Activated B cell treated with CpG ODN at 0.5 μM for 24 hours (primary cell): ENCODE results near the gene OBSL1. TPM values are rescaled to one million over a fixed set of nuclear protein-coding genes. Genes with fewer than 3 reads are reported as not detected.

Experiments
- ATAC-seq: fragments of 200-7000 bp; cut with Tn5 transposase; one replicate; pipeline ENCODE4 v1.10.0; 2021; ENCODE audit warnings: low read depth, mild to moderate bottlenecking, moderate library complexity
- CTCF ChIA-PET: fragments of 350-600 bp; sonication (Branson Sonifier 250); formaldehyde crosslinking; loops from one replicate; lab custom pipeline; 2021; ENCODE audit warnings: antibody characterized with exemption; lab: Charles Lee
- POLR2A ChIA-PET: fragments of 350-600 bp; sonication (Branson Sonifier 250); formaldehyde crosslinking; loops from one replicate; lab custom pipeline; 2021; ENCODE audit warnings: antibody characterized with exemption; lab: Charles Lee
- DNase-seq: peaks from one replicate; pipeline ENCODE4 v3.0.0; 2022
- H3K27ac Mint-ChIP-seq: one replicate; pipeline ENCODE4 v1.8.0; 2020; ENCODE audit warnings: mixed read lengths
- H3K27me3 Mint-ChIP-seq: one replicate; pipeline ENCODE4 v1.8.0; 2021; ENCODE audit warnings: mixed read lengths
- H3K36me3 Mint-ChIP-seq: one replicate; pipeline ENCODE4 v1.8.0; 2021; ENCODE audit warnings: low read depth, mixed read lengths
- H3K4me1 Mint-ChIP-seq: one replicate; pipeline ENCODE4 v1.8.0; 2021; ENCODE audit warnings: mixed read lengths
- H3K4me3 Mint-ChIP-seq: one replicate; pipeline ENCODE4 v1.8.0; 2020; ENCODE audit warnings: mild to moderate bottlenecking, mixed read lengths
- H3K9me3 Mint-ChIP-seq: one replicate; pipeline ENCODE4 v1.8.0; 2020; ENCODE audit warnings: mixed read lengths
- intact Hi-C: fragments of 100-400 bp; cut with micrococcal nuclease; formaldehyde crosslinking; loops from one replicate; pipeline ENCODE4 v1.15.1; 2024
- total RNA-seq: library from RNA; stranded (reverse); gene quantifications from 2 replicates; pipeline ENCODE4 v1.2.3, GENCODE V29; 2022
- TF ChIP-seq, protein P1 (sequence below): fragments of 200-600 bp; IDR thresholded peaks from one replicate; pipeline ENCODE4 v1.8.0; 2022; ENCODE audit warnings: antibody characterized with exemption, mild to moderate bottlenecking

The OBSL1 gene
- total RNA-seq, 1 donor from 2014 or later: not detected

DNA sequence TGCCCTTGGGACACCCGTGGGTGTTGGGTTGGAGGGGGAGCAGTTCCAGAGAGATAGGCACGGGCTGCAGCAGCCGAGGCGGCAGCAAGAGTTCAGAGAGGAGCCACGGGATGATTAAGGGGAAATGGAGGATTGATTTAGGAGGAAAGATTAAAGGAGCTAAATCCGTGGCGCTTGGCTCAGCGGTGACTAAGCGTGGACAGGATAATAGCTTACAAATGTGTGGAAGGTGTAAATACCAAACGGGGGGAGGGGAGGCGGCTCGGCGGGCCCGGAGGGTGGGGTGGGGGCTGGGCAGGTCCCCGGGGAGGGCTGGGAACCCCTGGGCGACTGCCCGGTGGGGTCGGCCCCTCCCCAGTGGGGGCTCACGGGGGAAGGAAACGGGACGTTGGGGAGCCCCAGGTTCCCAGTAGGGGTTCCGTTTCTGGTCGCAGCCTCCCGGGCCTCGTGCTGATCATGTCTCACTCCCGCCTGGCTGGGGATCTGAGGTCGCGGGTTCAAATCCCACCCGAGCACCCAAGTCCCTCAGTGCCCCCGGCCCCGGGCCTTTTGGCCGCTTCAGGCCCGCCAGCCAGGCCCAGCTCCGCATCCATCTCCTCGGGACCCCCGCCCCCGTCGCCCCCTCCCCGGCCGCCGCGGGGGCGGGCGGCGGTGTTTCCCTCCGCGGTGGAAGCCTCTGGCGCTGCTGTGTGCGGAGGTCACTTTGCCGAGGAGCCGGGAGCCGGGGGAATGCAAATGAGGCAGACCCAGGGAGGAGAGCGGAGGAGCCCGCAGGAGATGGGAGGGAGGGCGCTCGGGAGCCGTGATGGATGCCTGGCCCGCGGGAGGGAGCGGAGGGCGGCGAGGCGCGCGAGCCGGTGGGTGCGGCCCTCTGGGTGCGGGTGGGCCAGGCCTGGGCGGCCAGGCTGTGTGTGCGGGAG is 49.0 kb downstream of the OBSL1 start:
- TF ChIP-seq, protein P1, sequence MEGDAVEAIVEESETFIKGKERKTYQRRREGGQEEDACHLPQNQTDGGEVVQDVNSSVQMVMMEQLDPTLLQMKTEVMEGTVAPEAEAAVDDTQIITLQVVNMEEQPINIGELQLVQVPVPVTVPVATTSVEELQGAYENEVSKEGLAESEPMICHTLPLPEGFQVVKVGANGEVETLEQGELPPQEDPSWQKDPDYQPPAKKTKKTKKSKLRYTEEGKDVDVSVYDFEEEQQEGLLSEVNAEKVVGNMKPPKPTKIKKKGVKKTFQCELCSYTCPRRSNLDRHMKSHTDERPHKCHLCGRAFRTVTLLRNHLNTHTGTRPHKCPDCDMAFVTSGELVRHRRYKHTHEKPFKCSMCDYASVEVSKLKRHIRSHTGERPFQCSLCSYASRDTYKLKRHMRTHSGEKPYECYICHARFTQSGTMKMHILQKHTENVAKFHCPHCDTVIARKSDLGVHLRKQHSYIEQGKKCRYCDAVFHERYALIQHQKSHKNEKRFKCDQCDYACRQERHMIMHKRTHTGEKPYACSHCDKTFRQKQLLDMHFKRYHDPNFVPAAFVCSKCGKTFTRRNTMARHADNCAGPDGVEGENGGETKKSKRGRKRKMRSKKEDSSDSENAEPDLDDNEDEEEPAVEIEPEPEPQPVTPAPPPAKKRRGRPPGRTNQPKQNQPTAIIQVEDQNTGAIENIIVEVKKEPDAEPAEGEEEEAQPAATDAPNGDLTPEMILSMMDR: no peak
- no peaks in the 10 kb centered on the region for H3K36me3 Mint-ChIP-seq
- DNase-seq (no peak), ATAC-seq (no peak)
- ChIA-PET CTCF (interaction anchor here (2.8 kb wide), 1 partner anchor 8 kb away, joined by 11 read pairs; no protein-coding TSS in a partner anchor), POLR2A (no interaction called here)
- intact Hi-C loops: no loop called here
- H3K4me1 Mint-ChIP-seq: peaks cover 17% of the 10 kb centered on the region
- peaks cover 76% of the 10 kb centered on the region for H3K27me3 Mint-ChIP-seq
- peak overlapping the region; percentile 16 for H3K4me3 Mint-ChIP-seq
- no peaks in the 10 kb centered on the region for H3K9me3 Mint-ChIP-seq
- no peak overlapping the region for H3K27ac Mint-ChIP-seq

DNA sequence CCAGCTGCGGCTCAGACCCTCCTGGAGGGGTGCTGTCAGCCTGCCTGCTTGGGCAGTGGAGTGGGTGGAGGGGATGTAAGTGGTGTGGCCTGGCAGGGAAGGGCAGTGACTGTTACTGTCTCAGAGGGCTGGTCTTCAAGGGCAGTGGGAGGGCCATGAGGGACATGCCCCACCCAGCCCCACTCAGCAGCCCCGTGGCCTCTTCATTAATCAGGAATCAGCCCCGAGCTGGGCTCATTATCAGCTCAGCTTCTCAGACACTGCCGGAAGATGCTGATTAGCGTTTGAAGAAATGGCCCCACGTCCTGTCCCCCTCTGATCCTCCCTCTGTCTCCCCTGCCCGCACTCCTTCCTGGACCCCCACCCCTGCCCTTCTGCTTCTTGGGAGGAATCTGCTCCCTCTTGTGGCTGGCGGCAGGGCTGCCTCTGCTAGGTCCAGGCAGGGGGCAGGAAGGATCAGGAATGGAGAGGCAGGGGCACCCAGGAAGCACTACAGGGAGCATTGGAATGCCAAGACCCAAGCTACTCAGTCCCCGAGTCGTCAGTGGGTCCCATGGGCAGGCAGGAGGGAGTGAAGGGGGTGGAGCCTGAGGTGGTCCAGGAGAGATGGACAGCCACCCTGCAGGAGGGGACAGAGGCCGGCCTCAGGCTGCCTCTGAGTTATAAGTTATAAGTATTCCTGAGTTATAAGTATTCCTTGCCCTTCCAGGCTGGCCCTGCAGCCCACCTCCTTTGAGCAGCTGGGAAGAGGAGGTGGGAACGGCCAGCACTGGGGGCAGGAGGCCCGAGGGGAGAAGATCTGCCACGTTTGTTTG is 50.1 kb downstream of the OBSL1 start:
- ATAC-seq: no peak
- POLR2A ChIA-PET: no interaction called here

DNA sequence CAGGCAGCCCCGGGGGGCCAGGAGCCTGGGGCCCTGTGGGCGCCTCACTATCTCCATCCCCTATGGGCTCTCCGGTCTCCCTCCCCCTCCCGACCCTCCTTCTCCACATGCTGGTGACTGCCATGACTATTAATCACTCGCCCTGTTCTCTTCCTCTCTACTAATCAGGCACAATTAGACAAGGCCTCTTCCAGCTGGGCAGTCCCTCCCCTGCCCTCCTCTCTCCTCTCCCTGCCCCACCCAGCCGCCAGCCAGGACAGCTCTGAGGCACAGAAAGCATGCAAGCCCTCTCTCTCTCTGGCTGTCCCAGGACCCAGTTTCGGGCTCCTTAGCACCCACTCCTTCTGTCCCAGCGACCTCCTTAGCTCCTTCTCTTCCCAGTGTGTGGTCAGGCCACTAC is 51.3 kb downstream of the OBSL1 start:
- peaks cover 80% of the 10 kb centered on the region for H3K27me3 Mint-ChIP-seq
- H3K36me3 Mint-ChIP-seq: no peaks in the 10 kb centered on the region
- H3K4me3 Mint-ChIP-seq: no peak overlapping the region
- DNase-seq (no peak), ATAC-seq (no peak)
- no peaks in the 10 kb centered on the region for H3K9me3 Mint-ChIP-seq
- CTCF ChIA-PET: interaction anchor here (1.4 to 2.8 kb wide), 2 partner anchors 11 to 21 kb away, joined by 5 to 11 read pairs; partner anchors contain the start of gene GMPPA
- intact Hi-C loops: no loop called here
- POLR2A ChIA-PET: no interaction called here
- peaks cover 17% of the 10 kb centered on the region for H3K4me1 Mint-ChIP-seq
- no peak overlapping the region for H3K27ac Mint-ChIP-seq
- TF ChIP-seq, protein P1: no peak

More for the DNA sequence above, 50.1 kb downstream of the OBSL1 start:
- intact Hi-C loops: no loop called here
- H3K27me3 Mint-ChIP-seq: peaks cover 78% of the 10 kb centered on the region
- TF ChIP-seq, protein P1: no peak
- no peaks in the 10 kb centered on the region for H3K9me3 Mint-ChIP-seq
- CTCF ChIA-PET: interaction anchor here (1.4 to 2.8 kb wide), 2 partner anchors 10 to 23 kb away, joined by 5 to 11 read pairs; partner anchors contain the start of gene GMPPA
- H3K4me3 Mint-ChIP-seq: no peak overlapping the region
- H3K27ac Mint-ChIP-seq: no peak overlapping the region
- no peaks in the 10 kb centered on the region for H3K36me3 Mint-ChIP-seq
- DNase-seq: no peak
- H3K4me1 Mint-ChIP-seq: peaks cover 17% of the 10 kb centered on the region

DNA sequence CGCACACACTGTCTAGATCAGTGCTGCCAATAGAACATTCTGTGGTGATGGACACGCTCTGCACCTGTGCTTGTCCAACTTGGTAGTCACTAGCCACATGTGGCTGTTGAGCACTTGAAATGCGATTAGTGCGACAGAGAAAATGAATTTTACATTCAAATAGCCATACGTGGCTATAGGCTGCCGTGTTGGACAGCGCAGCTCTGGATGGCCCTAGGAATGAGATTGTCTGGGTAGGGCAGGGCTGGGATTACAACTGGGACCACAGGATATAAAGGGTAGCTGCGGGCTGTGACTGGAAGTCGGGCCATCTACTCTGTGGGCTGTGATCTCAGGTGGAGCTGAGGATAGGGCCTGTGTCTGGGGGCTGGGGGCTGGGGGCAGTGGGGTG is 51.8 kb downstream of the OBSL1 start:
- H3K27me3 Mint-ChIP-seq: peaks cover 79% of the 10 kb centered on the region
- no peaks in the 10 kb centered on the region for H3K36me3 Mint-ChIP-seq
- H3K4me1 Mint-ChIP-seq: peaks cover 17% of the 10 kb centered on the region
- H3K27ac Mint-ChIP-seq: no peak overlapping the region
- POLR2A ChIA-PET: no interaction called here
- DNase-seq (no peak), ATAC-seq (no peak)
- no peaks in the 10 kb centered on the region for H3K9me3 Mint-ChIP-seq
- CTCF ChIA-PET: no interaction called here
- intact Hi-C loops: no loop called here
- no peak overlapping the region for H3K4me3 Mint-ChIP-seq
- TF ChIP-seq, protein P1: no peak
